H1 (cell line): ENCODE measurements around the gene DIP2C. TPM values are rescaled to one million over a fixed set of nuclear protein-coding genes. Genes with fewer than 3 reads are reported as not detected.
"Not testable (repeated sequence)": the region's sequence is repeated elsewhere in the genome, so short reads cannot be mapped to it uniquely, and the experiment has no call there.

Experiments
- CTCF ChIA-PET: fragments of 300-600 bp; sonication (Branson Sonifier 250); formaldehyde crosslinking; loops from one replicate; lab custom pipeline; 2021; ENCODE audit not compliant: partially characterized antibody; lab: Charles Lee
- POLR2A ChIA-PET: fragments of 300-600 bp; sonication (Branson Sonifier 250); formaldehyde crosslinking; loops from one replicate; lab custom pipeline; 2021; ENCODE audit warnings: inconsistent platforms; ENCODE audit not compliant: partially characterized antibody; lab: Charles Lee
- DNase-seq, 2 experiments: peaks; one replicate each; pipeline versions ENCODE4 v3.0.0 to v3.0.0-alpha.2; 2010 to 2022; ENCODE audit warnings: low spot score in 2 of 2, low read depth in 1 of 2, mixed read lengths in 1 of 2
- FAIRE-seq: peaks from 2 replicates; lab custom pipeline; 2011; peaks lifted over from hg19 to GRCh38; lab: Jason Lieb, UNC
- H2AFZ ChIP-seq: 2 replicates; pipeline ENCODE4 v1.8.1; 2012; ENCODE audit warnings: low read length, inconsistent platforms
- H2AK5ac ChIP-seq: 2 replicates; pipeline ENCODE4 v1.6.1; 2013; ENCODE audit warnings: low read depth, low read length
- H2BK120ac ChIP-seq: replicated peaks from 2 replicates; pipeline ENCODE3; 2013; ENCODE audit warnings: low read depth, low read length, inconsistent platforms
- H2BK12ac ChIP-seq: 2 replicates; pipeline ENCODE4 v1.6.1; 2013; ENCODE audit warnings: low read depth, low read length
- H2BK15ac ChIP-seq: 2 replicates; pipeline ENCODE4 v1.6.1; 2013; ENCODE audit warnings: low read length
- H2BK20ac ChIP-seq: 2 replicates; pipeline ENCODE4 v1.6.1; 2013; ENCODE audit warnings: low read length
- H2BK5ac ChIP-seq: 2 replicates; pipeline ENCODE4 v1.6.1; 2013; ENCODE audit warnings: low read depth, low read length
- H3K14ac ChIP-seq: 2 replicates; pipeline ENCODE4 v1.6.1; 2013; ENCODE audit warnings: inconsistent platforms; ENCODE audit not compliant: insufficient read length
- H3K18ac ChIP-seq: 2 replicates; pipeline ENCODE4 v1.6.1; 2013; ENCODE audit warnings: low read length; ENCODE audit errors: extremely low read depth
- H3K23ac ChIP-seq: 2 replicates; pipeline ENCODE4 v1.6.1; 2013; ENCODE audit warnings: inconsistent platforms; ENCODE audit not compliant: insufficient read length
- H3K23me2 ChIP-seq: 2 replicates; pipeline ENCODE4 v1.6.1; 2013; ENCODE audit warnings: low read depth, low read length
- H3K27ac ChIP-seq: 2 replicates; pipeline ENCODE4 v1.6.1; 2011; ENCODE audit warnings: low read depth, low read length, inconsistent platforms
- H3K27me3 ChIP-seq, 4 experiments: replicated peaks in 1 of 4; 1 replicate in 1 of 4; 2 replicates in 3 of 4; pipeline versions ENCODE4 v1.6.1 to v1.8.1; 2011 to 2013; ENCODE audit warnings: low read length in 3 of 4, mild to moderate bottlenecking in 3 of 4, inconsistent platforms in 2 of 4, mixed read lengths in 2 of 4, moderate library complexity in 1 of 4; ENCODE audit not compliant: control insufficient read depth in 3 of 4, insufficient read depth in 3 of 4; ENCODE audit errors: extremely low read depth in 1 of 4
- H3K36me3 ChIP-seq, 4 experiments: 2 replicates each; pipeline versions ENCODE4 v1.6.1 to v1.8.1; 2011 to 2013; ENCODE audit warnings: mild to moderate bottlenecking in 4 of 4, low read length in 3 of 4, moderate library complexity in 2 of 4, control low read depth in 1 of 4, inconsistent platforms in 1 of 4; ENCODE audit not compliant: insufficient read depth in 4 of 4, control insufficient read depth in 2 of 4
- H3K4ac ChIP-seq: replicated peaks from 2 replicates; pipeline ENCODE3; 2013; ENCODE audit warnings: low read length, low read depth, mixed read lengths, inconsistent platforms; ENCODE audit not compliant: insufficient read length
- H3K4me1 ChIP-seq, 4 experiments: replicated peaks in 1 of 4; 1 replicate in 1 of 4; 2 replicates in 3 of 4; pipeline versions ENCODE4 v1.6.1 to v1.8.1; 2011 to 2013; ENCODE audit warnings: low read length in 3 of 4, inconsistent platforms in 2 of 4, mixed read lengths in 1 of 4; ENCODE audit not compliant: insufficient read depth in 4 of 4, control insufficient read depth in 3 of 4
- H3K4me2 ChIP-seq, 2 experiments: 2 replicates each; pipeline versions ENCODE4 v1.6.1 to v1.8.1; 2011 to 2013; ENCODE audit warnings: low read depth in 2 of 2, low read length in 2 of 2, control low read depth in 1 of 2, inconsistent platforms in 1 of 2, mild to moderate bottlenecking in 1 of 2; ENCODE audit not compliant: insufficient read depth in 1 of 2
- H3K4me3 ChIP-seq, 4 experiments: fragments of 200-600, 300-600 bp in 1 of 4; sonication (generic), shearing (Covaris generic), sonication (Bioruptor Twin) in 1 of 4; 2 replicates each; pipeline versions ENCODE4 v1.5.1 to v1.8.1; 2011 to 2016; ENCODE audit warnings: low read length in 4 of 4, low read depth in 3 of 4, control low read depth in 2 of 4, inconsistent platforms in 2 of 4, mild to moderate bottlenecking in 2 of 4, mixed read lengths in 1 of 4, moderate library complexity in 1 of 4; ENCODE audit not compliant: insufficient read depth in 2 of 4; ENCODE audit errors: extremely low read depth in 1 of 4
- H3K56ac ChIP-seq: replicated peaks from 2 replicates; pipeline ENCODE3; 2013; ENCODE audit warnings: low read depth, mild to moderate bottlenecking, mixed read lengths, low read length, inconsistent platforms; ENCODE audit not compliant: insufficient read length
- H3K79me1 ChIP-seq: 2 replicates; pipeline ENCODE4 v1.6.1; 2013; ENCODE audit warnings: low read depth, low read length, control low read depth
- H3K79me2 ChIP-seq, 2 experiments: 2 replicates each; pipeline versions ENCODE4 v1.6.1 to v1.8.1; 2012 to 2013; ENCODE audit warnings: low read length in 2 of 2, mild to moderate bottlenecking in 2 of 2, inconsistent platforms in 1 of 2; ENCODE audit not compliant: insufficient read depth in 2 of 2, control insufficient read depth in 1 of 2
- H3K9ac ChIP-seq, 4 experiments: replicated peaks in 1 of 4; 1 replicate in 1 of 4; 2 replicates in 3 of 4; pipeline versions ENCODE4 v1.6.1 to v1.8.1; 2011 to 2013; ENCODE audit warnings: low read depth in 3 of 4, low read length in 3 of 4, control low read depth in 2 of 4, mild to moderate bottlenecking in 2 of 4, moderate library complexity in 2 of 4, inconsistent platforms in 1 of 4; ENCODE audit errors: extremely low read depth in 1 of 4
- H3K9me3 ChIP-seq, 2 experiments: 2 replicates each; pipeline versions ENCODE4 v1.6.1 to v1.8.1; 2012 to 2013; ENCODE audit warnings: mild to moderate bottlenecking in 2 of 2, moderate library complexity in 2 of 2, control low read depth in 1 of 2, inconsistent platforms in 1 of 2, low read depth in 1 of 2, low read length in 1 of 2, mixed read lengths in 1 of 2; ENCODE audit not compliant: insufficient read depth in 2 of 2
- H4K20me1 ChIP-seq, 2 experiments: replicated peaks in 1 of 2; 2 replicates each; pipeline versions ENCODE3 to v1.8.1; 2011 to 2013; ENCODE audit warnings: inconsistent platforms in 2 of 2, low read length in 2 of 2, mild to moderate bottlenecking in 1 of 2; ENCODE audit not compliant: insufficient read depth in 2 of 2, control insufficient read depth in 1 of 2
- H4K5ac ChIP-seq: 2 replicates; pipeline ENCODE4 v1.6.1; 2013; ENCODE audit warnings: low read length, low read depth, mixed read lengths, inconsistent platforms; ENCODE audit not compliant: insufficient read length
- H4K8ac ChIP-seq: 2 replicates; pipeline ENCODE4 v1.8.0; 2013; ENCODE audit warnings: mild to moderate bottlenecking, moderate library complexity, low read length, inconsistent platforms; ENCODE audit not compliant: insufficient read depth; ENCODE audit errors: extremely low read depth
- H4K91ac ChIP-seq: replicated peaks from 2 replicates; pipeline ENCODE3; 2013; ENCODE audit warnings: low read length, mixed read lengths, inconsistent platforms; ENCODE audit not compliant: insufficient read length
- GABPA ChIP-seq: IDR thresholded peaks from 2 replicates; pipeline ENCODE4 v1.6.1; 2011; ENCODE audit warnings: mild to moderate bottlenecking, low read length, moderate library complexity, borderline replicate concordance; ENCODE audit not compliant: insufficient read depth
- JUN ChIP-seq: IDR thresholded peaks from 2 replicates; pipeline ENCODE4 v1.6.1; 2011; ENCODE audit warnings: low read depth, mild to moderate bottlenecking, improper control_type of control experiment, low read length
- KDM5A ChIP-seq: fragments of 200-600 bp; IDR thresholded peaks from 2 replicates; pipeline ENCODE4 v1.7.1; 2012; ENCODE audit warnings: mild to moderate bottlenecking, low read length, inconsistent platforms, mixed read lengths
- PHF8 ChIP-seq: fragments of 200-600 bp; sonication (generic); conservative IDR thresholded peaks from 2 replicates; pipeline ENCODE4 v1.7.1; 2012; ENCODE audit warnings: low read depth, mild to moderate bottlenecking, inconsistent platforms, low read length, moderate library complexity
- RBBP5 ChIP-seq: IDR thresholded peaks from 2 replicates; pipeline ENCODE4 v1.7.1; 2012; ENCODE audit warnings: low read depth, mild to moderate bottlenecking, inconsistent platforms, low read length, moderate library complexity, borderline replicate concordance
- SAP30 ChIP-seq: fragments of 300-600 bp; sonication (generic); IDR thresholded peaks from 2 replicates; pipeline ENCODE4 v1.7.1; 2012; ENCODE audit warnings: low read length, moderate library complexity, mild to moderate bottlenecking, inconsistent platforms; ENCODE audit not compliant: insufficient read depth, insufficient replicate concordance
- YY1 ChIP-seq: IDR thresholded peaks from 2 replicates; pipeline ENCODE4 v1.6.1; 2011; ENCODE audit warnings: low read depth, mild to moderate bottlenecking, low read length
- WGBS, 2 experiments: shearing (Covaris generic) in 1 of 2; methylation state at CpG; one replicate each; pipeline versions ENCODE4 v1.1.6 to v1.1.7; 2013 to 2015; ENCODE audit warnings: low lambda C conversion rate in 2 of 2, mixed read lengths in 2 of 2, inconsistent platforms in 1 of 2, low coverage in 1 of 2, missing lambda C conversion rate in 1 of 2; ENCODE audit not compliant: insufficient replicate concordance in 2 of 2, insufficient coverage in 1 of 2, insufficient read length in 1 of 2; ENCODE audit errors: extremely low coverage in 1 of 2, missing lambda C conversion rate in 1 of 2; 5-methylcytosine and 5-hydroxymethylcytosine counted together
- polyA plus RNA-seq, 7 experiments: library from polyadenylated mRNA; depleted of rRNA in 3 of 7; stranded (reverse) in 5 of 7; unstranded in 2 of 7; fragments of >200 nt in 5 of 7; fragments of 200-250 nt in 2 of 7; gene quantifications; 1 replicate in 5 of 7; 2 replicates in 1 of 7; 4 replicates in 1 of 7; pipeline versions ENCODE4 v1.2.1 to v1.2.3, GENCODE V29; 2011 to 2013; ENCODE audit warnings: missing spikeins in 2 of 7, mixed read lengths in 2 of 7
- total RNA-seq: library from RNA; stranded (reverse); fragmentation: NEBNext Ultra II Directional; extraction: Animal tissue kit (Norgen Biotek cat#: 25700); gene quantifications from 2 replicates; pipeline ENCODE4 v1.2.1, GENCODE V29; 2021
- TF ChIP-seq, protein P1 (sequence below): IDR thresholded peaks from 2 replicates; pipeline ENCODE4 v1.6.1; 2012; ENCODE audit warnings: inconsistent platforms

Gene DIP2C
- total and polyA plus RNA-seq, 2 of the 8 experiments (the other 6 are each of a cell fraction or from before 2014, with no cell fraction given): 3.8 to 9.3 TPM

- no peak for TF ChIP-seq PHF8
- no peak for TF ChIP-seq SAP30
- TF ChIP-seq KDM5A: no peak
- TF ChIP-seq YY1: no peak
- TF ChIP-seq JUN: no peak
- TF ChIP-seq GABPA: no peak
- TF ChIP-seq, protein P1, sequence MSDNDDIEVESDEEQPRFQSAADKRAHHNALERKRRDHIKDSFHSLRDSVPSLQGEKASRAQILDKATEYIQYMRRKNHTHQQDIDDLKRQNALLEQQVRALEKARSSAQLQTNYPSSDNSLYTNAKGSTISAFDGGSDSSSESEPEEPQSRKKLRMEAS: no peak
- no peak for TF ChIP-seq RBBP5
Observed at GRCh38 chr10:679556-679955, 9.9 kb downstream of the DIP2C start (continued).

DNA sequence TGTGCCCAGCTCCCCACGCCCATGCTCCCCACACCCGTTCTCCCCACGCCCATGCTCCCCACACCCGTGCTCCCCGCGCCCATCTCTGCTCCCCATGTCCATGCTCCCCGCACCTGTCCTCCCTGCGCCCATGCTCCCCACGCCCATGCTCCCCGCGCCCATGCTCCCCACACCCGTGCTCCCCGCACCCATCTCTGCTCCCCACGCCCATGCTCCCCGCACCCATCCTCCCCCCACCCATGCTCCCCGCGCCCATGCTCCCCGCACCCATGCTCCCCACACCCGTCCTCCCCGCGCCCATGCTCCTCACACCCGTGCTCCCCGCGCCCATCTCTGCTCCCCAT lies 10.8 kb downstream of the DIP2C start:
- H3K18ac ChIP-seq, H3K14ac ChIP-seq, H2BK5ac ChIP-seq, H2AK5ac ChIP-seq, H3K4me1 ChIP-seq, H2BK15ac ChIP-seq, H3K27me3 ChIP-seq, H3K23me2 ChIP-seq, H4K5ac ChIP-seq, H2BK12ac ChIP-seq, H3K4me3 ChIP-seq, H3K9ac ChIP-seq, H2BK120ac ChIP-seq, CTCF ChIA-PET, POLR2A ChIA-PET, H2AFZ ChIP-seq, H4K8ac ChIP-seq, H3K36me3 ChIP-seq, H3K9me3 ChIP-seq, H4K91ac ChIP-seq, H3K27ac ChIP-seq, FAIRE-seq, H3K4me2 ChIP-seq, DNase-seq, H2BK20ac ChIP-seq, H3K4ac ChIP-seq, H3K56ac ChIP-seq, H3K23ac ChIP-seq: not testable (repeated sequence)
- Histone ChIP-seq H4K20me1 (peaks cover 5 to 19% of the 10 kb centered on the region in 2 experiments), H3K79me1 (peaks cover 14% of the 10 kb centered on the region), H3K79me2 (peaks cover 0 to 40% of the 10 kb centered on the region in 2 experiments; a peak in 2 of 4 replicates)
- WGBS, 2 experiments: no CpG with 5 or more reads among the region's 24 CpGs
